GM12891 (cell line): Measurements from ENCODE around the gene PPP2R3C.

ENCODE experiments used
- POLR2A ChIP-seq: IDR thresholded peaks from 2 replicates; pipeline ENCODE4 v1.6.1; 2011; ENCODE audit warnings: low read depth, low read length, control low read depth
- POLR2AphosphoS5 ChIP-seq: IDR thresholded peaks from 2 replicates; pipeline ENCODE4 v1.6.1; 2011; ENCODE audit warnings: low read depth, low read length, control low read depth
- POU2F2 ChIP-seq: IDR thresholded peaks from 2 replicates; pipeline ENCODE4 v1.6.1; 2011; ENCODE audit warnings: low read depth, mild to moderate bottlenecking, control low read depth, low read length, moderate library complexity
- SPI1 ChIP-seq: IDR thresholded peaks from 2 replicates; pipeline ENCODE4 v1.6.1; 2011; ENCODE audit warnings: low read depth, low read length, control low read depth
- TAF1 ChIP-seq: IDR thresholded peaks from 2 replicates; pipeline ENCODE4 v1.6.1; 2011; ENCODE audit warnings: low read depth, low read length, control low read depth

DNA sequence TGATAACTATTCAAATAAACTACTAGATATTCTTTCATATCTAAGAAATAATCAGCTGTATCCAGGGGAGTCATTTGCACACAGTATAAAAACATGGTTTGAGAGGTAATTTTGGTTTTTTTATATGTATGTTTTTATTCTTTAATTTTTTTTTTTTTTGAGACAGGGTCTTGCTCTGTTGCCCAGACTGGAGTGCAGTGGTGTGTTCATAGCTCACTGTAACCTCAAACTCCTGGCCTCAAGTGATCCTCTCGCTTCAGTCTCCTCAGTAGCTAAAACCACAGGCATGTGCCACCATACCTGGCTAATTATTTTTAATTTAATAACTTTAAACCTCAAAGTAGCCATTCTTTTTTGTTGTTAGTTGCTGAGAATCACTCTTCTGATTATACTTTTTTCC lies 2.3 kb upstream of the PPP2R3C start:
- no peak for TF ChIP-seq TAF1
- TF ChIP-seq POLR2A, result no peak
- no peak for TF ChIP-seq POLR2AphosphoS5
- TF ChIP-seq SPI1, result no peak
- no peak for TF ChIP-seq POU2F2
